Fibroblast of villous mesenchyme (primary cell): Measurements from ENCODE around the gene MARK3. TPM values are rescaled to one million over a fixed set of nuclear protein-coding genes. Genes with fewer than 3 reads are reported as not detected.

Source experiments
- DNase-seq: peaks from one replicate; pipeline ENCODE4 v3.0.0-alpha.2; 2010; ENCODE audit warnings: low read depth
- H3K4me3 ChIP-seq: 2 replicates; pipeline ENCODE4 v1.5.1; 2011; ENCODE audit warnings: low read depth, mild to moderate bottlenecking, low read length
- total RNA-seq: library from RNA; depleted of rRNA; stranded (reverse); fragments of >200 nt; gene quantifications from 2 replicates; pipeline ENCODE4 v1.2.3, GENCODE V29; 2012
- TF ChIP-seq, protein P1 (sequence below): IDR thresholded peaks from 2 replicates; pipeline ENCODE4 v1.5.1; 2012; ENCODE audit warnings: low read depth, mild to moderate bottlenecking, low read length; ENCODE audit not compliant: insufficient read depth

Gene MARK3
- total RNA-seq, 1 donor, result 108 TPM

GRCh38 chr14:103433916-103434563, 48.8 kb downstream of the MARK3 start:
- DNase-seq, result no peak

GRCh38 chr14:103434868-103435442, 49.7 kb downstream of the MARK3 start:
- no peak overlapping the region for H3K4me3 ChIP-seq
- TF ChIP-seq, protein P1, sequence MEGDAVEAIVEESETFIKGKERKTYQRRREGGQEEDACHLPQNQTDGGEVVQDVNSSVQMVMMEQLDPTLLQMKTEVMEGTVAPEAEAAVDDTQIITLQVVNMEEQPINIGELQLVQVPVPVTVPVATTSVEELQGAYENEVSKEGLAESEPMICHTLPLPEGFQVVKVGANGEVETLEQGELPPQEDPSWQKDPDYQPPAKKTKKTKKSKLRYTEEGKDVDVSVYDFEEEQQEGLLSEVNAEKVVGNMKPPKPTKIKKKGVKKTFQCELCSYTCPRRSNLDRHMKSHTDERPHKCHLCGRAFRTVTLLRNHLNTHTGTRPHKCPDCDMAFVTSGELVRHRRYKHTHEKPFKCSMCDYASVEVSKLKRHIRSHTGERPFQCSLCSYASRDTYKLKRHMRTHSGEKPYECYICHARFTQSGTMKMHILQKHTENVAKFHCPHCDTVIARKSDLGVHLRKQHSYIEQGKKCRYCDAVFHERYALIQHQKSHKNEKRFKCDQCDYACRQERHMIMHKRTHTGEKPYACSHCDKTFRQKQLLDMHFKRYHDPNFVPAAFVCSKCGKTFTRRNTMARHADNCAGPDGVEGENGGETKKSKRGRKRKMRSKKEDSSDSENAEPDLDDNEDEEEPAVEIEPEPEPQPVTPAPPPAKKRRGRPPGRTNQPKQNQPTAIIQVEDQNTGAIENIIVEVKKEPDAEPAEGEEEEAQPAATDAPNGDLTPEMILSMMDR, result no peak
- DNase-seq, result no peak

More at GRCh38 chr14:103433916-103434563, 48.8 kb downstream of the MARK3 start:
- TF ChIP-seq, protein P1, result no peak
- H3K4me3 ChIP-seq, result no peak overlapping the region

- TF ChIP-seq, protein P1, result no peak
- no peak overlapping the region for H3K4me3 ChIP-seq
- DNase-seq, result peak; percentile 61
Observed at GRCh38 chr14:103436533-103436932, 51.3 kb downstream of the MARK3 start.

DNA sequence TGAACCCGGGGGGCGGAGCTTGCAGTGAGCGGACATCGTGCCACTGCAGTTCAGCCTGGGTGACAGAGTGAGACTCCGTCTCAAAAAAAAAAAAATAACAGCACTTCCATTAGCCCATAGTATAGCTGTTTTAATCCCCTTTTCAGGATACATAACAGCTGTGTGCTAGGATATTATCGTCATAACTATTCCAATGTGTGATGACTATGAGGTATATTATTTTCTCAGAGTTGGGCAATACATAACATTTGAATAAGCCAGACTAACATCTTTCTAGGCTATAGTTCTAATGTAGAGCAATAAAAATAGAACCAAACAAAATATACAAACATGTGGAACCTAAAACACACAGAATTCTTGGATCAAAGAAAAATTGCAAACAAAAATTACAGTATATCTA, 57.1 kb downstream of the MARK3 start:
- peak; percentile 92 for DNase-seq
- no peak overlapping the region for H3K4me3 ChIP-seq
- TF ChIP-seq, protein P1, result no peak

DNA sequence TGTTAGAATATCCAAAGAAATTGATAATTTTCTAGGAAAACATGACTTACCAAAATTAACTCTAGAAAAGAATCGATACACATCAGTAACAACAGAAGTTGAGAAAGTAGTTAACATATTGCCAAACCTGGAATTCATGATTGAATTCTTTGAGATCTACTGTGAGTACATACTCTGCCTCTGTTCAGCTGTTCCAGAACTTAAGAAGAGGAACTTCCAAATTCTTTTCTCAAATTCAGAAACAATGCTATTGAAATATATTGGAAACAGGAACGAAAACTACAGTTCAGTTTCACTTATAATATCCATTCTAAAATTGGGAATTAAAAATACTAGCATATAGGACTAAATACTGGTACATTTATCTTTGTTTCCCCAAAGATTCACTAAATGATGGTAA, 57.9 kb downstream of the MARK3 start:
- DNase-seq, result no peak
- TF ChIP-seq, protein P1, result no peak
- H3K4me3 ChIP-seq, result no peak overlapping the region

- TF ChIP-seq, protein P1, result no peak
- DNase-seq, result peak; percentile 97
- no peak overlapping the region for H3K4me3 ChIP-seq
Observed at GRCh38 chr14:103444837-103445524, 59.8 kb downstream of the MARK3 start.
